K562 (cell line): ENCODE data around the gene HMOX2. TPM values are rescaled to one million over a fixed set of nuclear protein-coding genes. Genes with fewer than 3 reads are reported as not detected.

Source experiments
- EWSR1 ChIP-seq: fragments of 450-650 bp; IDR thresholded peaks from 2 replicates; pipeline ENCODE4 v1.6.1; 2018; ENCODE audit warnings: borderline replicate concordance, mild to moderate bottlenecking, low read depth, moderate library complexity; ENCODE audit not compliant: partially characterized antibody
- FOXJ3 ChIP-seq: sonication (generic); formaldehyde crosslinking; IDR thresholded peaks from 2 replicates; pipeline ENCODE4 v1.4.0; 2020; ENCODE audit warnings: mild to moderate bottlenecking, missing genetic modification reagents
- HDGF ChIP-seq: fragments of 450-650 bp; IDR thresholded peaks from 2 replicates; pipeline ENCODE4 v1.6.1; 2016
- IRF2 ChIP-seq: sonication (generic); formaldehyde crosslinking; IDR thresholded peaks from 2 replicates; pipeline ENCODE4 v1.8.1; 2022; ENCODE audit warnings: mild to moderate bottlenecking, missing genetic modification reagents
- RBM17 ChIP-seq: fragments of 200-400 bp; formaldehyde crosslinking; IDR thresholded peaks from 2 replicates; pipeline ENCODE4 v1.6.1; 2017; ENCODE audit warnings: low read depth, mild to moderate bottlenecking, low read length, borderline replicate concordance
- SMAD4 ChIP-seq: fragments of 250-450 bp; sonication (Bioruptor Pico); conservative IDR thresholded peaks from 2 replicates; pipeline ENCODE4 v1.8.0; 2021; ENCODE audit warnings: inconsistent platforms, mild to moderate bottlenecking, moderate library complexity
- SRF ChIP-seq, 2 experiments: fragments of 250-450, 450-650 bp in 1 of 2; sonication (Bioruptor Pico) in 1 of 2; sonication (generic) in 1 of 2; formaldehyde crosslinking; IDR thresholded peaks; 2 replicates each; pipeline versions ENCODE4 v1.5.0 to v1.5.1; 2020 to 2022; ENCODE audit warnings: mild to moderate bottlenecking in 1 of 2, missing genetic modification reagents in 1 of 2
- XRCC4 ChIP-seq: IDR thresholded peaks from one replicate; pipeline ENCODE4 v1.6.1; 2011; ENCODE audit not compliant: insufficient read depth, insufficient read length; ENCODE audit errors: extremely low read depth
- ZBTB1 ChIP-seq: sonication (generic); formaldehyde crosslinking; IDR thresholded peaks from 2 replicates; pipeline ENCODE4 v1.8.1; 2023; ENCODE audit warnings: missing genetic modification reagents, low read depth, mild to moderate bottlenecking, borderline replicate concordance
- ZNF217 ChIP-seq: sonication (generic); formaldehyde crosslinking; IDR thresholded peaks from 2 replicates; pipeline ENCODE4 v1.8.0; 2022; ENCODE audit warnings: mild to moderate bottlenecking, missing genetic modification reagents
- ZNF57 ChIP-seq: fragments of 450-650 bp; formaldehyde crosslinking; IDR thresholded peaks from 2 replicates; pipeline ENCODE4 v1.4.0; 2020; ENCODE audit warnings: mild to moderate bottlenecking, moderate library complexity
- polyA plus RNA-seq, 8 experiments: library from polyadenylated mRNA; depleted of rRNA in 4 of 8; stranded (reverse) in 5 of 8; unstranded in 3 of 8; fragments of >200 nt; fragmentation: Nextera tagmentation in 2 of 8; fragmentation: Illumina TruSeq in 1 of 8; extraction: Ambion mirVana in 2 of 8; extraction: Trizol in 1 of 8; gene quantifications; 2 replicates each; pipeline versions ENCODE4 v1.2.1 to v1.2.3, GENCODE V29; 2011 to 2014; ENCODE audit warnings: inconsistent platforms in 1 of 8, missing spikeins in 1 of 8
- total RNA-seq, 7 experiments: library from RNA; depleted of rRNA in 6 of 7; stranded (reverse); fragments of >200 nt in 6 of 7; fragmentation: Illumina TruSeq in 2 of 7; extraction: Trizol in 2 of 7; gene quantifications; 2 replicates each; pipeline versions ENCODE4 v1.2.1 to v1.2.3, GENCODE V29; 2011 to 2021; ENCODE audit warnings: low replicate concordance in 1 of 7
- TF ChIP-seq, protein P1 (sequence below): sonication (generic); formaldehyde crosslinking; IDR thresholded peaks from 2 replicates; pipeline ENCODE4 v1.8.0; 2022; ENCODE audit warnings: mild to moderate bottlenecking, missing genetic modification reagents
- TF ChIP-seq, protein P2 (sequence below), 2 experiments: IDR thresholded peaks in 1 of 2; conservative IDR thresholded peaks in 1 of 2; 2 replicates each; pipeline ENCODE4 v1.6.1; 2016; ENCODE audit warnings: low read depth in 2 of 2, mild to moderate bottlenecking in 1 of 2, missing compliant biosample characterization in 1 of 2, missing genetic modification characterization in 1 of 2, moderate library complexity in 1 of 2
- TF ChIP-seq, protein P3 (sequence below): fragments of 250-450 bp; sonication (Bioruptor Pico); IDR thresholded peaks from 2 replicates; pipeline ENCODE4 v1.5.0; 2022; ENCODE audit warnings: mild to moderate bottlenecking
- TF ChIP-seq, protein P4 (sequence below): IDR thresholded peaks from 2 replicates; pipeline ENCODE4 v1.6.1; 2011; ENCODE audit not compliant: insufficient read length; ENCODE audit errors: extremely low read depth

HMOX2 gene
- total and polyA plus RNA-seq, 9 of the 15 experiments (the other 6 are each of a cell fraction or from before 2014, with no cell fraction given), result 26.8 to 87.4 (median 57.4) TPM

DNA sequence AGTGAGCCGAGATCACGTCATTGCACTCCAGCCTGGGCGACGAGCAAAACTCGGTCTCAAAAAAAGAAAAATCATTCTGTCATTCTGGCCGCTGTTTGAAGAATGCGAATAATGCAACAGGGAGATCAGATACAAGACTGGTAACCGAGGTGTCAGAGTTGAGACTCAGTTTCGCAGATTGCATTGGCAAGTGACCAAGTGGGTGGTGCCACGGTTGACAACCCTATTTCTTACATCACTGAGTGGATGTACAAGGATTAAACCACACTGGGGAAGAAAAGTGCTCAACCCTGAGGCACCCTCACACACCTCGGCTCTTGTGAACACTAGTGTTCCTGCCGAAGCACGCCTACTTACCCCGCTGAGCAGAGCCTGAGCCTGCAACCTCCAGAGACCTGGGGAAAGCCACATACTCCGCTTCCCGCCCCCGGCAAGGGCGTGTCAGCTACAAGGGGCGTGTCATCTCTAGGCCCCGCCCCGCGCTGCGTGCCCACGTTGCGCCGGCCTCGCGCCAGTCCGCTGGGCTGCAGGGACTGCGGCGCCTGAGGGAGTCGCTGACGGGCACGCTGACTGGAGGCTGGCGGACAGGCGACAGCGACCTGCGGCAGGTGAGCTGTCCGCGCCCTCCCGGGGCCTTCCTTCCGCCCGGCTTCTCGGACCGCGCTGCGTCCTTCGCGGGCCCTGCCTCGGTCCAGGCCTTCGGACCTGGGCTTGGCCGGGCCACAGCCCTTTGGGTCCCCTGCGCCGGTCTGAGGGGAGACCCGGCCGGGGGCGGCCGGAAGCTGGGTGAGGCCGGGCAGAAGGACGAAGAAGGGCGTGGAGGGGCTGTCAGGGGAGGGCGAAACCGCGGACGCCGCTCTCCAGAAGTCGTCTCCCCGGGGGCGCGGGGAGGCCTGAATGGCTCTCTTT lies at the start of gene HMOX2 (continued):
- TF ChIP-seq, protein P1, sequence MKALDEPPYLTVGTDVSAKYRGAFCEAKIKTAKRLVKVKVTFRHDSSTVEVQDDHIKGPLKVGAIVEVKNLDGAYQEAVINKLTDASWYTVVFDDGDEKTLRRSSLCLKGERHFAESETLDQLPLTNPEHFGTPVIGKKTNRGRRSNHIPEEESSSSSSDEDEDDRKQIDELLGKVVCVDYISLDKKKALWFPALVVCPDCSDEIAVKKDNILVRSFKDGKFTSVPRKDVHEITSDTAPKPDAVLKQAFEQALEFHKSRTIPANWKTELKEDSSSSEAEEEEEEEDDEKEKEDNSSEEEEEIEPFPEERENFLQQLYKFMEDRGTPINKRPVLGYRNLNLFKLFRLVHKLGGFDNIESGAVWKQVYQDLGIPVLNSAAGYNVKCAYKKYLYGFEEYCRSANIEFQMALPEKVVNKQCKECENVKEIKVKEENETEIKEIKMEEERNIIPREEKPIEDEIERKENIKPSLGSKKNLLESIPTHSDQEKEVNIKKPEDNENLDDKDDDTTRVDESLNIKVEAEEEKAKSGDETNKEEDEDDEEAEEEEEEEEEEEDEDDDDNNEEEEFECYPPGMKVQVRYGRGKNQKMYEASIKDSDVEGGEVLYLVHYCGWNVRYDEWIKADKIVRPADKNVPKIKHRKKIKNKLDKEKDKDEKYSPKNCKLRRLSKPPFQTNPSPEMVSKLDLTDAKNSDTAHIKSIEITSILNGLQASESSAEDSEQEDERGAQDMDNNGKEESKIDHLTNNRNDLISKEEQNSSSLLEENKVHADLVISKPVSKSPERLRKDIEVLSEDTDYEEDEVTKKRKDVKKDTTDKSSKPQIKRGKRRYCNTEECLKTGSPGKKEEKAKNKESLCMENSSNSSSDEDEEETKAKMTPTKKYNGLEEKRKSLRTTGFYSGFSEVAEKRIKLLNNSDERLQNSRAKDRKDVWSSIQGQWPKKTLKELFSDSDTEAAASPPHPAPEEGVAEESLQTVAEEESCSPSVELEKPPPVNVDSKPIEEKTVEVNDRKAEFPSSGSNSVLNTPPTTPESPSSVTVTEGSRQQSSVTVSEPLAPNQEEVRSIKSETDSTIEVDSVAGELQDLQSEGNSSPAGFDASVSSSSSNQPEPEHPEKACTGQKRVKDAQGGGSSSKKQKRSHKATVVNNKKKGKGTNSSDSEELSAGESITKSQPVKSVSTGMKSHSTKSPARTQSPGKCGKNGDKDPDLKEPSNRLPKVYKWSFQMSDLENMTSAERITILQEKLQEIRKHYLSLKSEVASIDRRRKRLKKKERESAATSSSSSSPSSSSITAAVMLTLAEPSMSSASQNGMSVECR (CRISPR knock-in tag), result no peak; the same call in 1 of the 2 replicates
- TF ChIP-seq, protein P2, sequence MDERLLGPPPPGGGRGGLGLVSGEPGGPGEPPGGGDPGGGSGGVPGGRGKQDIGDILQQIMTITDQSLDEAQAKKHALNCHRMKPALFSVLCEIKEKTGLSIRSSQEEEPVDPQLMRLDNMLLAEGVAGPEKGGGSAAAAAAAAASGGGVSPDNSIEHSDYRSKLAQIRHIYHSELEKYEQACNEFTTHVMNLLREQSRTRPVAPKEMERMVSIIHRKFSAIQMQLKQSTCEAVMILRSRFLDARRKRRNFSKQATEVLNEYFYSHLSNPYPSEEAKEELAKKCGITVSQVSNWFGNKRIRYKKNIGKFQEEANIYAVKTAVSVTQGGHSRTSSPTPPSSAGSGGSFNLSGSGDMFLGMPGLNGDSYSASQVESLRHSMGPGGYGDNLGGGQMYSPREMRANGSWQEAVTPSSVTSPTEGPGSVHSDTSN (CRISPR knock-in tag; IDR thresholded peaks at IDR 0.05; ENCODE audit: low read depth), result no peak
- TF ChIP-seq, protein P2 (tag; conservative IDR thresholded peaks at IDR 0.05; ENCODE audit: low read depth), result no peak
- TF ChIP-seq, protein P3, sequence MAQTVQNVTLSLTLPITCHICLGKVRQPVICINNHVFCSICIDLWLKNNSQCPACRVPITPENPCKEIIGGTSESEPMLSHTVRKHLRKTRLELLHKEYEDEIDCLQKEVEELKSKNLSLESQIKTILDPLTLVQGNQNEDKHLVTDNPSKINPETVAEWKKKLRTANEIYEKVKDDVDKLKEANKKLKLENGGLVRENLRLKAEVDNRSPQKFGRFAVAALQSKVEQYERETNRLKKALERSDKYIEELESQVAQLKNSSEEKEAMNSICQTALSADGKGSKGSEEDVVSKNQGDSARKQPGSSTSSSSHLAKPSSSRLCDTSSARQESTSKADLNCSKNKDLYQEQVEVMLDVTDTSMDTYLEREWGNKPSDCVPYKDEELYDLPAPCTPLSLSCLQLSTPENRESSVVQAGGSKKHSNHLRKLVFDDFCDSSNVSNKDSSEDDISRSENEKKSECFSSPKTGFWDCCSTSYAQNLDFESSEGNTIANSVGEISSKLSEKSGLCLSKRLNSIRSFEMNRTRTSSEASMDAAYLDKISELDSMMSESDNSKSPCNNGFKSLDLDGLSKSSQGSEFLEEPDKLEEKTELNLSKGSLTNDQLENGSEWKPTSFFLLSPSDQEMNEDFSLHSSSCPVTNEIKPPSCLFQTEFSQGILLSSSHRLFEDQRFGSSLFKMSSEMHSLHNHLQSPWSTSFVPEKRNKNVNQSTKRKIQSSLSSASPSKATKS (CRISPR knock-in tag), result no peak
- TF ChIP-seq ZNF57 (CRISPR knock-in tag) (no peak), FOXJ3 (CRISPR knock-in tag) (no peak), SRF (CRISPR knock-in tag; IDR thresholded peaks at IDR 0.05) (no peak; a peak in 1 of 4 replicates), RBM17 (no peak), IRF2 (no peak), XRCC4 (no peak), ZNF217 (no peak), SMAD4 (CRISPR knock-in tag) (peak; percentile 82), HDGF (no peak), EWSR1 (no peak), ZBTB1 (peak; percentile 67; the same call in 1 of the 2 replicates)
- TF ChIP-seq, protein P4, sequence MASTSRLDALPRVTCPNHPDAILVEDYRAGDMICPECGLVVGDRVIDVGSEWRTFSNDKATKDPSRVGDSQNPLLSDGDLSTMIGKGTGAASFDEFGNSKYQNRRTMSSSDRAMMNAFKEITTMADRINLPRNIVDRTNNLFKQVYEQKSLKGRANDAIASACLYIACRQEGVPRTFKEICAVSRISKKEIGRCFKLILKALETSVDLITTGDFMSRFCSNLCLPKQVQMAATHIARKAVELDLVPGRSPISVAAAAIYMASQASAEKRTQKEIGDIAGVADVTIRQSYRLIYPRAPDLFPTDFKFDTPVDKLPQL, result no peak
